ENCODE data around the gene BMP5.

GRCh38 chr6:55919716-55920308, 44.4 kb upstream of the BMP5 start:
- no peak for TF ChIP-seq ZNF274 (IDR thresholded peaks at IDR 0.05; ENCODE audit: low read depth, low read length)
- no peak for TF ChIP-seq SUZ12 (IDR thresholded peaks at IDR 0.05; ENCODE audit: extremely low read depth, insufficient read depth, insufficient read length)

Measured in NT2/D1 (cell line).